HCT116 (cell line): ENCODE data around the gene KRTAP2-2.

Experiments
- CTCF ChIP-seq, 3 experiments: fragments of 200-600 bp in 1 of 3; sonication (generic) in 1 of 3; IDR thresholded peaks in 2 of 3; conservative IDR thresholded peaks in 1 of 3; 2 replicates each; pipeline ENCODE4 v1.5.1; 2012 to 2017; ENCODE audit warnings: low read depth in 2 of 3, low read length in 2 of 3, antibody characterized with exemption in 1 of 3, borderline replicate concordance in 1 of 3, control low read depth in 1 of 3, mild to moderate bottlenecking in 1 of 3, mixed read lengths in 1 of 3, mixed run types in 1 of 3, moderate library complexity in 1 of 3; ENCODE audit not compliant: insufficient read depth in 1 of 3
- EZH2 ChIP-seq: fragments of 200-600 bp; sonication (generic); IDR thresholded peaks from 2 replicates; pipeline ENCODE4 v1.6.1; 2017; ENCODE audit warnings: antibody characterized with exemption, mixed run types
- EZH2phosphoT487 ChIP-seq: fragments of 200-600 bp; IDR thresholded peaks from 2 replicates; pipeline ENCODE4 v1.6.1; 2018; ENCODE audit warnings: antibody characterized with exemption, borderline replicate concordance
- MAX ChIP-seq: IDR thresholded peaks from 2 replicates; pipeline ENCODE4 v1.6.1; 2012
- POLR2A ChIP-seq: IDR thresholded peaks from 2 replicates; pipeline ENCODE4 v1.7.0; 2011; ENCODE audit warnings: borderline replicate concordance; ENCODE audit not compliant: insufficient read depth, insufficient read length; ENCODE audit errors: extremely low read depth
- POLR2AphosphoS5 ChIP-seq: IDR thresholded peaks from 2 replicates; pipeline ENCODE4 v1.6.1; 2011; ENCODE audit warnings: mild to moderate bottlenecking, low read depth, low read length, moderate library complexity
- SRF ChIP-seq: IDR thresholded peaks from 2 replicates; pipeline ENCODE4 v1.6.1; 2012; ENCODE audit warnings: low read depth
- TCF7L2 ChIP-seq: IDR thresholded peaks from 2 replicates; pipeline ENCODE4 v1.7.0; 2011; ENCODE audit warnings: borderline replicate concordance, inconsistent platforms; ENCODE audit not compliant: insufficient read depth, insufficient read length; ENCODE audit errors: extremely low read depth
- YY1 ChIP-seq: IDR thresholded peaks from 2 replicates; pipeline ENCODE4 v1.6.1; 2011; ENCODE audit warnings: low read length, low read depth, moderate library complexity, mild to moderate bottlenecking; ENCODE audit not compliant: insufficient replicate concordance; ENCODE audit errors: extremely low read depth
- TF ChIP-seq, protein P1 (sequence below): IDR thresholded peaks from 2 replicates; pipeline ENCODE4 v1.6.1; 2012
- TF ChIP-seq, protein P2 (sequence below): IDR thresholded peaks from 2 replicates; pipeline ENCODE4 v1.6.1; 2012; ENCODE audit warnings: low read depth

DNA sequence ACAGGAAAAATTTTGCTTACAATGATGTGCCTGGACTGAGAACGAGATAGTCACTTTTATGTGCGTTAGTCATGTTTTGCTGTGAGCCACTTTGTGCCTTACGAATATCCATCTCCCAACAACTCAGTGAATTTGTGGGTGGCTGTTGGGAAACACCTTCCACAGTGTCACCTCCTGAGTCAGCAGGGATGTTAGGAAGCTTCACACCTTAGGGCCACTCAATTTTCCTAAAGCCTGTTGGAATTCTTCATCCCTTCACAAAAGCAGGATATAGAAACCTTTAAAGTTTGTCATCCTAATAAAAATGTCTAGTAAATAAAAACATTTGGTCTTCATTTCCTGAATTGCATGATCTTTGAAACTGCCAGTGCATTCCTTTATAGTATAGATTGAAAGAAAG lies 41.8 kb downstream of the KRTAP2-2 start:
- TF ChIP-seq CTCF (IDR thresholded peaks at IDR 0.05 in 2 of 3, conservative IDR thresholded peaks at IDR 0.05 in 1 of 3; ENCODE audit: borderline replicate concordance in 1 of 3, insufficient read depth in 1 of 3, low read depth in 2 of 3, low read length in 2 of 3) (no peak), YY1 (no peak), POLR2A (no peak), EZH2 (no peak), EZH2phosphoT487 (no peak), SRF (no peak), MAX (no peak), TCF7L2 (no peak), POLR2AphosphoS5 (no peak)
- TF ChIP-seq, protein P1, sequence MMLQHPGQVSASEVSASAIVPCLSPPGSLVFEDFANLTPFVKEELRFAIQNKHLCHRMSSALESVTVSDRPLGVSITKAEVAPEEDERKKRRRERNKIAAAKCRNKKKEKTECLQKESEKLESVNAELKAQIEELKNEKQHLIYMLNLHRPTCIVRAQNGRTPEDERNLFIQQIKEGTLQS: no peak
- TF ChIP-seq, protein P2, sequence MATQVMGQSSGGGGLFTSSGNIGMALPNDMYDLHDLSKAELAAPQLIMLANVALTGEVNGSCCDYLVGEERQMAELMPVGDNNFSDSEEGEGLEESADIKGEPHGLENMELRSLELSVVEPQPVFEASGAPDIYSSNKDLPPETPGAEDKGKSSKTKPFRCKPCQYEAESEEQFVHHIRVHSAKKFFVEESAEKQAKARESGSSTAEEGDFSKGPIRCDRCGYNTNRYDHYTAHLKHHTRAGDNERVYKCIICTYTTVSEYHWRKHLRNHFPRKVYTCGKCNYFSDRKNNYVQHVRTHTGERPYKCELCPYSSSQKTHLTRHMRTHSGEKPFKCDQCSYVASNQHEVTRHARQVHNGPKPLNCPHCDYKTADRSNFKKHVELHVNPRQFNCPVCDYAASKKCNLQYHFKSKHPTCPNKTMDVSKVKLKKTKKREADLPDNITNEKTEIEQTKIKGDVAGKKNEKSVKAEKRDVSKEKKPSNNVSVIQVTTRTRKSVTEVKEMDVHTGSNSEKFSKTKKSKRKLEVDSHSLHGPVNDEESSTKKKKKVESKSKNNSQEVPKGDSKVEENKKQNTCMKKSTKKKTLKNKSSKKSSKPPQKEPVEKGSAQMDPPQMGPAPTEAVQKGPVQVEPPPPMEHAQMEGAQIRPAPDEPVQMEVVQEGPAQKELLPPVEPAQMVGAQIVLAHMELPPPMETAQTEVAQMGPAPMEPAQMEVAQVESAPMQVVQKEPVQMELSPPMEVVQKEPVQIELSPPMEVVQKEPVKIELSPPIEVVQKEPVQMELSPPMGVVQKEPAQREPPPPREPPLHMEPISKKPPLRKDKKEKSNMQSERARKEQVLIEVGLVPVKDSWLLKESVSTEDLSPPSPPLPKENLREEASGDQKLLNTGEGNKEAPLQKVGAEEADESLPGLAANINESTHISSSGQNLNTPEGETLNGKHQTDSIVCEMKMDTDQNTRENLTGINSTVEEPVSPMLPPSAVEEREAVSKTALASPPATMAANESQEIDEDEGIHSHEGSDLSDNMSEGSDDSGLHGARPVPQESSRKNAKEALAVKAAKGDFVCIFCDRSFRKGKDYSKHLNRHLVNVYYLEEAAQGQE: no peak
